Smooth muscle cell of the coronary artery (primary cell): Measurements from ENCODE around the gene GRAMD2A. TPM values are rescaled to one million over a fixed set of nuclear protein-coding genes. Genes with fewer than 3 reads are reported as not detected.

Source experiments
- total RNA-seq: library from RNA; depleted of rRNA; stranded (reverse); fragments of >200 nt; gene quantifications from 2 replicates; pipeline ENCODE4 v1.2.3, GENCODE V29; 2014; ENCODE audit warnings: low replicate concordance

GRAMD2A gene
- 0.08 and 1.4 TPM in 2 replicates for total RNA-seq

GRCh38 chr15:72197460-72198355 lies at the start of gene GRAMD2A:
TSS of gene GRAMD2A (minus strand) at chr15:72197787.

GRCh38 chr15:72231066-72231832 lies 33.7 kb upstream of the GRAMD2A start, which contains the start of gene PKM:
TSS of gene PKM (minus strand) at chr15:72231190. CDS start at chr15:72219097, 12,093 bp downstream.

GRCh38 chr15:72118017-72118978 lies 79.3 kb downstream of the GRAMD2A start, which contains the start of the genes MYO9A and SENP8:
TSS of gene MYO9A (minus strand) at chr15:72118150. CDS start at chr15:72046563, 71,587 bp downstream.
TSS of gene SENP8 (plus strand) at chr15:72118403. CDS start at chr15:72139624, 21,221 bp downstream.

Other genes with a start within 250 kb of the GRAMD2A start
- gene MYO9A, start 79.6 kb downstream of the GRAMD2A start, total RNA-seq = 24.5 and 49.7 TPM in 2 replicates
- gene SENP8, start 79.4 kb downstream of the GRAMD2A start, total RNA-seq = 0.94 and 1.5 TPM in 2 replicates
- 1,418 and 2,202 TPM in 2 replicates for gene PKM, start 33.4 kb upstream of the GRAMD2A start, total RNA-seq
- gene PARP6, start 74.8 kb upstream of the GRAMD2A start, total RNA-seq = 10.3 and 20.0 TPM in 2 replicates
- gene CELF6, start 122.4 kb upstream of the GRAMD2A start, total RNA-seq = 0.15 and 0.35 TPM in 2 replicates
- 58.2 and 59.8 TPM in 2 replicates for gene HEXA, start 178.2 kb upstream of the GRAMD2A start, total RNA-seq
- not detected in 2 replicates for gene TMEM202, start 200.5 kb upstream of the GRAMD2A start, total RNA-seq